Measurements from ENCODE around the gene SACM1L. TPM values are rescaled to one million over a fixed set of nuclear protein-coding genes. Genes with fewer than 3 reads are reported as not detected.
A peak's percentile ranks its signal among the peaks of the same experiment; 100 is the strongest.

SACM1L gene
- total and polyA plus RNA-seq, 2 donors (not counting 3 experiments of a cell fraction or from before 2014, with no cell fraction given) = 11.9 to 39.9 TPM

GRCh38 chr3:45640091-45640507, 49.1 kb upstream of the SACM1L start:
- POLR2A ChIA-PET = no interaction called here
- Histone ChIP-seq H3K27ac (ENCODE audit: insufficient read depth, low read depth, low read length) (peak overlapping the region; percentile 20), H3K9ac (replicated peaks; ENCODE audit: extremely low read depth, insufficient read depth, low read length) (no peak overlapping the region), H3K4me2 (ENCODE audit: insufficient read depth, low read length) (peak overlapping the region; percentile 25), H3K9me3 (replicated peaks; ENCODE audit: control insufficient read depth, insufficient read depth, low read length) (no peaks in the 10 kb centered on the region), H3K36me3 (ENCODE audit: control insufficient read depth in 2 of 2, extremely low read depth in 1 of 2, insufficient read depth in 2 of 2, low read length in 2 of 2) (peaks cover 0 to 8% of the 10 kb centered on the region in 2 experiments), H3K27me3 (ENCODE audit: control insufficient read depth in 2 of 2, insufficient read depth in 2 of 2, low read length in 2 of 2) (no peaks in the 10 kb centered on the region), H3K79me2 (ENCODE audit: control insufficient read depth, insufficient read depth, low read length) (peaks cover 50% of the 10 kb centered on the region), H3K4me1 (ENCODE audit: control insufficient read depth, extremely low read depth, insufficient read depth, low read length) (peaks cover 48% of the 10 kb centered on the region), H2AFZ (ENCODE audit: low read depth, low read length) (no peak overlapping the region), H4K20me1 (replicated peaks; ENCODE audit: control insufficient read depth, extremely low read depth, insufficient read depth, low read length) (no peaks in the 10 kb centered on the region), H3K9me1 (replicated peaks; ENCODE audit: control insufficient read depth, extremely low read depth, insufficient read depth, low read length) (no peaks in the 10 kb centered on the region), H3K4me3 (replicated peaks in 1 of 3; ENCODE audit: insufficient read depth in 1 of 3, low read depth in 1 of 3, low read length in 3 of 3) (no peak overlapping the region)
- dilution Hi-C loops (cut with MboI; ENCODE audit: extremely low pct_ligation_motif_present, low sequenced_read_pairs) (no loop called here), intact Hi-C loops (cut with micrococcal nuclease) (no loop called here)
- no TSS peak for BruUV-seq (replicated peaks)
- DNase-seq (ENCODE audit: low read depth, low spot score) = peak; percentile 28
- CTCF ChIA-PET = interaction anchor here (1.6 kb wide), 1 partner anchor 8 kb away, joined by 4 read pairs; no protein-coding TSS in a partner anchor
- peak; percentile 72 for FAIRE-seq
- TF ChIP-seq CTCF (IDR thresholded peaks at IDR 0.05; ENCODE audit: extremely low read depth in 1 of 2, insufficient read depth in 1 of 2, low read depth in 1 of 2, low read length in 2 of 2) = no peak
- no peak for TF ChIP-seq MYC (IDR thresholded peaks at IDR 0.05; ENCODE audit: low read depth, low read length)
- TF ChIP-seq JUN (IDR thresholded peaks at IDR 0.05; ENCODE audit: borderline replicate concordance, insufficient read depth, insufficient read length, low read depth) = no peak
- no peak for TF ChIP-seq EZH2 (IDR thresholded peaks at IDR 0.05; ENCODE audit: borderline replicate concordance, low read depth, low read length, severe bottlenecking)
- TF ChIP-seq MAX (IDR thresholded peaks at IDR 0.05; ENCODE audit: insufficient read depth, insufficient read length) = no peak
- TF ChIP-seq GATA2 (IDR thresholded peaks at IDR 0.05; ENCODE audit: insufficient read depth, insufficient read length, low read depth, low read length) = peak; percentile 45
- no peak for TF ChIP-seq POLR2AphosphoS5 (IDR thresholded peaks at IDR 0.05; ENCODE audit: insufficient read depth, low read depth, low read length)
- TF ChIP-seq POLR2A (IDR thresholded peaks at IDR 0.05; ENCODE audit: low read depth, low read length) = no peak
- peak; percentile 65 for TF ChIP-seq FOS (IDR thresholded peaks at IDR 0.05; ENCODE audit: borderline replicate concordance, insufficient read depth, low read length)

All from endothelial cell of umbilical vein (primary cell).